AG04450 (cell line): ENCODE results near the gene CCDC184. TPM values are rescaled to one million over a fixed set of nuclear protein-coding genes. Genes with fewer than 3 reads are reported as not detected.
"Not testable (repeated sequence)": the region's sequence is repeated elsewhere in the genome, so short reads cannot be mapped to it uniquely, and the experiment has no call there.

ENCODE experiments used
- CTCF ChIA-PET: fragments of 300-600, 350-600 bp; formaldehyde crosslinking; extraction: SDS; loops from one replicate; lab custom pipeline; 2022; ENCODE audit warnings: antibody characterized with exemption, inconsistent platforms; lab: Charles Lee
- POLR2A ChIA-PET: fragments of 350-600 bp; formaldehyde crosslinking; extraction: SDS; loops from one replicate; lab custom pipeline; 2021; ENCODE audit warnings: antibody characterized with exemption, inconsistent platforms; lab: Yijun Ruan, JAX
- DNase-seq: peaks from one replicate; pipeline ENCODE4 v3.0.0-alpha.2; 2011; ENCODE audit warnings: low read depth, low spot score
- H3K27ac ChIP-seq: one replicate; pipeline ENCODE4 v1.5.1; 2012; ENCODE audit warnings: low read depth, low read length, control low read depth
- H3K27me3 ChIP-seq: one replicate; pipeline ENCODE4 v1.6.0; 2012; ENCODE audit warnings: low read length; ENCODE audit not compliant: control insufficient read depth, insufficient read depth
- H3K4me3 ChIP-seq: 2 replicates; pipeline ENCODE4 v1.5.1; 2011; ENCODE audit warnings: mild to moderate bottlenecking, low read depth, low read length, control low read depth
- H3K9me3 ChIP-seq: 2 replicates; pipeline ENCODE4 v1.5.1; 2012; ENCODE audit warnings: low read length; ENCODE audit not compliant: control insufficient read depth, insufficient read depth
- CTCF ChIP-seq: IDR thresholded peaks from 2 replicates; pipeline ENCODE4 v1.5.1; 2011; ENCODE audit warnings: low read depth, low read length, control low read depth, inconsistent platforms
- polyA plus RNA-seq: library from polyadenylated mRNA; depleted of rRNA; stranded (reverse); fragments of >200 nt; gene quantifications from 2 replicates; pipeline ENCODE4 v1.2.3, GENCODE V29; 2011; rRNA removed

The CCDC184 gene
- polyA plus RNA-seq, 1 experiment: 0.24 TPM

DNA sequence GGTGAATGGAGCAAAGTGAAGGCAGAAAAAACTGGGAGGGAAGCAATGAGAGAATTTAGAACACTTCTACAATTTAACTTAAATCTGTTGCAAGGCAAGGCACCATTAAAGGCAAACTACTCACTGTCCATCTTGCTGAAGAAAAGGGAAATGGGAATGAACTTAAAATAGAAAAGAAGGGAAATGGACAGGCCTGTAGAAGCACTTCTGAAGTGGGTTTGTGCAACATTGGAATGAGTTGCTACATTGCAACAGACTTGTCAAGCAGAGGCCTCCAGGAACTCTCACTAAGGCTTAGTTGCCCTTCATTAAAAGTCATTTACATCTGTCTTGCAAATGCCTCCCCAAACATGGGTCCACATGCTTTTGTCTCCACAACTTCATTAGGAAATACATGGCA is 33.3 kb downstream of the CCDC184 start:
- TF ChIP-seq CTCF: no peak
- peaks cover 8% of the 10 kb centered on the region for H3K27me3 ChIP-seq
- POLR2A ChIA-PET: no interaction called here
- no peak overlapping the region for H3K4me3 ChIP-seq
- CTCF ChIA-PET: interaction anchor here (0.5 kb wide), 1 partner anchor 213 kb away, joined by 3 read pairs; no protein-coding TSS in a partner anchor
- no peak overlapping the region for H3K27ac ChIP-seq
- DNase-seq: no peak
- no peaks in the 10 kb centered on the region; the same call in 1 of the 2 replicates for H3K9me3 ChIP-seq

DNA sequence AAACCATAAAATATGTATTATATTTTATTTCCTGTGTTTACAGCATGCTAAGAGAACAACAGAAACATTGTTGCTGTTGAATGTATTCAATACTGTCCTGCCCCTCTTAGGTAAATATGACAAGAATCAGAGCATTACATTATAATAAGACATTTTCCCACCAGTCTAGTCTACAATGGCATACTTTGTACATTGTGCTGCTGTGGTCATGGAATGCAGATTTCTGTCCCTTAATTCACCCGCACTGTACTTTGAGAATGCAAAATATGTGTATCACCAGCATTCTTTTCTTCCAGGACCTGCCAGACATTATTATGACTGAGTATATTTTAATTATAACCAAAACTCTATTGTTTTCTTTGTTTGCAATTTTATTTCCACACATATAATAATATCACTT is 36.2 kb downstream of the CCDC184 start:
- Histone ChIP-seq H3K27ac (no peak overlapping the region), H3K27me3 (peaks cover 5% of the 10 kb centered on the region), H3K9me3 (no peaks in the 10 kb centered on the region), H3K4me3 (no peak overlapping the region)
- ChIA-PET POLR2A (no interaction called here), CTCF (no interaction called here)
- TF ChIP-seq CTCF: no peak
- no peak for DNase-seq

- no peak for DNase-seq
- H3K4me3 ChIP-seq: no peak overlapping the region
- TF ChIP-seq CTCF: no peak
- H3K27ac ChIP-seq: no peak overlapping the region
- ChIA-PET CTCF (no interaction called here), POLR2A (interaction anchor here (0.7 kb wide), 1 partner anchor 215 kb away, joined by 3 read pairs; no protein-coding TSS in a partner anchor)
- H3K27me3 ChIP-seq: peaks cover 5% of the 10 kb centered on the region
- no peaks in the 10 kb centered on the region for H3K9me3 ChIP-seq
Observed at GRCh38 chr12:48220701-48221100, 37.3 kb downstream of the CCDC184 start.

DNA sequence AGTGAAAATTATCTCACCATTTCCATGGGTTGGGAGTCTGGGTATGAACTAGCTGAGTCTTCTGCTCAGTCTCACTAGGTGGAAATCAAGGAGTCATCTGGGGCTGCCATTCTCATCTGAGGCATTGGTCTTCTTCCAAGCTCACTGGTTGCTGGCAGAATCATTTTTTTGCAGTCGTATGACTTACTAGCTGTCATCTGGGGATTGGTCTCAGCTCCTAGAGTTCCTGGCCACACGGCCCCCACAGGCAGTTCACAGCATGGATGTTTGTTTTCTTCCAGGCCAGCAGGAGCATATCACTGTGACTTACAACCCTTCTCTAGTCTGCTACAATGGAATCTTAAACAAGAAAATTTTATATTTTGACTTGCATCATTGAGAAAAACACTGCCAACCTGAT is 38.2 kb downstream of the CCDC184 start:
- Histone ChIP-seq H3K27ac (no peak overlapping the region), H3K9me3 (no peaks in the 10 kb centered on the region), H3K27me3 (no peaks in the 10 kb centered on the region), H3K4me3 (no peak overlapping the region)
- TF ChIP-seq CTCF: no peak
- ChIA-PET POLR2A (no interaction called here), CTCF (no interaction called here)
- DNase-seq: no peak

GRCh38 chr12:48224533-48224932 is 41.1 kb downstream of the CCDC184 start:
- POLR2A ChIA-PET, H3K27ac ChIP-seq, H3K27me3 ChIP-seq, CTCF ChIA-PET, DNase-seq, H3K9me3 ChIP-seq, H3K4me3 ChIP-seq: not testable (repeated sequence)

DNA sequence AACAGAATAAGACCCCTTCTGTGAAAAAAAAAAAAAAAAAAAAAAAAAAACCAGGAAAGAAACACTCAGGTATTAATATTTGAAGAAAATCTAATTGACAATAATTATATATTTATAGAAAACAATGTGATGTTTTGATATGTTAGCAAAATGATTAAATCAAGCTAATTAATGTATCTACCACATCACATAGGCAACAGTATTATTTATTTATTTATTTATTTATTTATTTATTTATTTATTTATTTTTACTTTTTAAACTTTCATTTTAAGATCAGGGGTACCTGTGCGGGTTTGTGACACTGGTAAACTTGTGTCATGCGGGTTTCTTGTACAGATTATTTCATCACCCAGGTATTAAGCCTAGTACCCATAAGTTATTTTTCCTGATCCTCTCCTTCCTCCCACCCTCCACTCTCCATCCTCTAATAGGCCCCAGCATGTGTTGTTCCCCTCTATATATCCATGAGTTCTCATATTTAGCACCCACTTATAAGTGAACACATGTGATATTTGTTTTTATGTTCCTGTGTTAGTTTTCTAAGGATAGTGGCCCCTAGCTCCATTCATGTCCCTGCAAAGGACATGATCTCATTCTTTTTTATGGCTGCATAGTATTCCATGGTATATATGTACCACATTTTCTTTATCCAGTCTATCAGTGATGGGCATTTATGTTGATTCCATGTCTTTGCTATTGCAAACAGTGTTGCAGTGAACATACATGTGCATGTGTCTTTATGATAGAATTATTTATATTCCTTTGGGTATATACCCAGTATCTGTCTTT is 47.9 kb downstream of the CCDC184 start:
- DNase-seq, POLR2A ChIA-PET, H3K9me3 ChIP-seq, H3K27ac ChIP-seq, CTCF ChIA-PET, H3K4me3 ChIP-seq, H3K27me3 ChIP-seq: not testable (repeated sequence)

Other genes with a start within 250 kb of the CCDC184 start
- 93.7 and 96.3 TPM in 2 replicates for gene TMEM106C, start 220.0 kb upstream of the CCDC184 start, polyA plus RNA-seq
- gene COL2A1, start 179.2 kb upstream of the CCDC184 start, polyA plus RNA-seq: not detected in 2 replicates
- gene SENP1, start 77.6 kb upstream of the CCDC184 start, polyA plus RNA-seq: 23.4 and 26.4 TPM in 2 replicates
- 58.4 and 62.1 TPM in 2 replicates for gene PFKM, start 64.3 kb upstream of the CCDC184 start, polyA plus RNA-seq
- 30.1 and 34.2 TPM in 2 replicates for gene ASB8, start 26.1 kb upstream of the CCDC184 start, polyA plus RNA-seq
- not detected in 2 replicates for gene OR10AD1, start 19.6 kb downstream of the CCDC184 start, polyA plus RNA-seq
- gene ZNF641, start 167.3 kb downstream of the CCDC184 start, polyA plus RNA-seq: 6.3 and 6.6 TPM in 2 replicates